Neural cell (in vitro differentiated cells): Measurements from ENCODE around the gene SLC27A1. TPM values are rescaled to one million over a fixed set of nuclear protein-coding genes. Genes with fewer than 3 reads are reported as not detected.

Experiments used
- polyA plus RNA-seq: library from polyadenylated mRNA; depleted of rRNA; stranded (reverse); fragments of >200 nt; gene quantifications from 2 replicates; pipeline ENCODE4 v1.2.3, GENCODE V29; 2014

The SLC27A1 gene
- polyA plus RNA-seq, 1 donor from 2014 or later: 22.0 TPM

Other genes with a start within 250 kb of the SLC27A1 start
- gene OCEL1, start 244.3 kb upstream of the SLC27A1 start, polyA plus RNA-seq: 1.9 and 6.5 TPM in 2 replicates
- 26.9 and 30.0 TPM in 2 replicates for gene NR2F6, start 224.6 kb upstream of the SLC27A1 start, polyA plus RNA-seq
- 0.59 TPM in 1 of 2 replicates, not detected in the other for gene USHBP1, start 205.8 kb upstream of the SLC27A1 start, polyA plus RNA-seq
- gene BABAM1, start 203.1 kb upstream of the SLC27A1 start, polyA plus RNA-seq: 123 and 132 TPM in 2 replicates
- 9.3 and 12.4 TPM in 2 replicates for gene ANKLE1, start 188.6 kb upstream of the SLC27A1 start, polyA plus RNA-seq
- 28.1 and 31.6 TPM in 2 replicates for gene ABHD8, start 167.1 kb upstream of the SLC27A1 start, polyA plus RNA-seq
- gene MRPL34, start 164.7 kb upstream of the SLC27A1 start, polyA plus RNA-seq: 61.7 and 85.1 TPM in 2 replicates
- 25.4 and 26.3 TPM in 2 replicates for gene DDA1, start 161.0 kb upstream of the SLC27A1 start, polyA plus RNA-seq
- gene ANO8, start 135.7 kb upstream of the SLC27A1 start, polyA plus RNA-seq: 51.3 and 68.6 TPM in 2 replicates
- gene GTPBP3, start 133.0 kb upstream of the SLC27A1 start, polyA plus RNA-seq: 23.2 and 25.6 TPM in 2 replicates
- gene PLVAP, start 93.2 kb upstream of the SLC27A1 start, polyA plus RNA-seq: not detected in 2 replicates
- not detected in 2 replicates for gene CCDC194, start 76.3 kb upstream of the SLC27A1 start, polyA plus RNA-seq
- not detected in 2 replicates for gene BST2, start 64.9 kb upstream of the SLC27A1 start, polyA plus RNA-seq
- 43.8 and 48.6 TPM in 2 replicates for gene MVB12A, start 50.5 kb upstream of the SLC27A1 start, polyA plus RNA-seq
- gene TMEM221, start 21.9 kb upstream of the SLC27A1 start, polyA plus RNA-seq: not detected in 2 replicates
- gene NXNL1, start 9.6 kb upstream of the SLC27A1 start, polyA plus RNA-seq: not detected in 2 replicates
- gene PGLS, start 41.1 kb downstream of the SLC27A1 start, polyA plus RNA-seq: 78.2 and 92.7 TPM in 2 replicates
- 18.8 and 26.4 TPM in 2 replicates for gene COLGALT1, start 85.1 kb downstream of the SLC27A1 start, polyA plus RNA-seq
- 7.8 and 7.9 TPM in 2 replicates for gene UNC13A, start 217.8 kb downstream of the SLC27A1 start, polyA plus RNA-seq
- gene MAP1S, start 249.0 kb downstream of the SLC27A1 start, polyA plus RNA-seq: 5.8 and 14.0 TPM in 2 replicates